ENCODE data around the gene BMP10. TPM values are rescaled to one million over a fixed set of nuclear protein-coding genes. Genes with fewer than 3 reads are reported as not detected.

The BMP10 gene
- total RNA-seq, 2 donors from 2014 or later = not detected

DNA sequence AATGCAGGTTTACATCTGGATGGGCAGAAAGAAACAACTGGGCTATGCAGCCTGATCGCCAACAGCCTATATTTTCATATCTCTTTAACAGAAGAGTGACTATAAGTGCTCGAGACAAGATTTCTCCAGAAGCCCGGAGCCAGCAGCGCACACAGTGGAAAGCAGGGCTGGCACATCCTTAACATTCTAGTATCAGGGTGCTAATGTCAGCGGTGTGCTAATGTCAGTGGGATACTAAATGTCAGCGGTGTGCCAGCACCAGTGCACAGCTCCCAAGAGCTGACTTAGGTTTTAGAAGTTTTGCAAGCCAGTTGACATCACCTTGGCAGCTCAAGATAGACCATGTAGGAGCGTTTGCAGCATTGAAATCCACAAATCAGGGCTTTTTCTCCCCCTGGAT lies 8.3 kb downstream of the BMP10 start:
- no peak for ATAC-seq (ENCODE audit: insufficient number of reproducible peaks, low FRiP score, low read depth)
- no peaks in the 10 kb centered on the region for H3K9me3 ChIP-seq
- no peak for TF ChIP-seq CTCF (IDR thresholded peaks at IDR 0.05)

DNA sequence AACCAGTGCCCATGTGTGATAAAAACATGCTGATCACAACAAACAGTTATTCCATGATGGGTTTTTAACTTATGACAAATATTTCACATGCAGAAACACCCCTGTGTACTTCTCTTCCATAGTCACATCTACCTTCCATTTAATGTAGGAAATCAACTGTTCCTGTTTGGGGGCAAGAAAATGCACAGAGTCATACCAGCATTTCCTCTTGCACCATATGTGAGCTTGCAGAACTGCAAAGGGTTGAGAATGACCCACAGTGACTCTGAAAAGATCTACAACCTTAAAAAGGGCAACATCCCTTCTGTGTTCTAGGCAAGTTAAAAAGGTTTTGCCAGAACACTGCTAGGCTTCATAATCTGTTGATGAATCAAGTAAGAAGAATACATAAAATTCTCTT lies 9.9 kb downstream of the BMP10 start:
- H3K4me1 ChIP-seq (ENCODE audit: control insufficient read depth in 1 of 2, low read depth in 2 of 2) = no peaks in the 10 kb centered on the region
- ATAC-seq (ENCODE audit: insufficient number of reproducible peaks, low FRiP score, low read depth) (no peak), DNase-seq (ENCODE audit: low spot score) (no peak)
- H3K27ac ChIP-seq = no peak overlapping the region
- H3K27me3 ChIP-seq (replicated peaks; ENCODE audit: insufficient read depth) = no peaks in the 10 kb centered on the region
- H3K4me3 ChIP-seq = no peak overlapping the region
- no peaks in the 10 kb centered on the region for H3K36me3 ChIP-seq
- no peak for TF ChIP-seq CTCF (IDR thresholded peaks at IDR 0.05)
- H3K9me3 ChIP-seq = no peaks in the 10 kb centered on the region

More for the DNA sequence above, 8.3 kb downstream of the BMP10 start:
- H3K4me3 ChIP-seq = no peak overlapping the region
- no peak for DNase-seq (ENCODE audit: low spot score)
- no peaks in the 10 kb centered on the region for H3K36me3 ChIP-seq
- no peak overlapping the region for H3K27ac ChIP-seq
- H3K4me1 ChIP-seq (ENCODE audit: control insufficient read depth in 1 of 2, low read depth in 2 of 2) = no peaks in the 10 kb centered on the region
- no peaks in the 10 kb centered on the region for H3K27me3 ChIP-seq (replicated peaks; ENCODE audit: insufficient read depth)

- Histone ChIP-seq H3K27ac (no peak overlapping the region), H3K27me3 (replicated peaks; ENCODE audit: insufficient read depth) (no peaks in the 10 kb centered on the region), H3K36me3 (no peaks in the 10 kb centered on the region), H3K4me1 (ENCODE audit: control insufficient read depth in 1 of 2, low read depth in 2 of 2) (no peaks in the 10 kb centered on the region), H3K4me3 (no peak overlapping the region), H3K9me3 (no peaks in the 10 kb centered on the region)
- DNase-seq (ENCODE audit: low spot score) (no peak), ATAC-seq (ENCODE audit: insufficient number of reproducible peaks, low FRiP score, low read depth) (no peak)
- TF ChIP-seq CTCF (IDR thresholded peaks at IDR 0.05) = no peak
Measured at GRCh38 chr2:68860111-68860510, 11.1 kb downstream of the BMP10 start.

DNA sequence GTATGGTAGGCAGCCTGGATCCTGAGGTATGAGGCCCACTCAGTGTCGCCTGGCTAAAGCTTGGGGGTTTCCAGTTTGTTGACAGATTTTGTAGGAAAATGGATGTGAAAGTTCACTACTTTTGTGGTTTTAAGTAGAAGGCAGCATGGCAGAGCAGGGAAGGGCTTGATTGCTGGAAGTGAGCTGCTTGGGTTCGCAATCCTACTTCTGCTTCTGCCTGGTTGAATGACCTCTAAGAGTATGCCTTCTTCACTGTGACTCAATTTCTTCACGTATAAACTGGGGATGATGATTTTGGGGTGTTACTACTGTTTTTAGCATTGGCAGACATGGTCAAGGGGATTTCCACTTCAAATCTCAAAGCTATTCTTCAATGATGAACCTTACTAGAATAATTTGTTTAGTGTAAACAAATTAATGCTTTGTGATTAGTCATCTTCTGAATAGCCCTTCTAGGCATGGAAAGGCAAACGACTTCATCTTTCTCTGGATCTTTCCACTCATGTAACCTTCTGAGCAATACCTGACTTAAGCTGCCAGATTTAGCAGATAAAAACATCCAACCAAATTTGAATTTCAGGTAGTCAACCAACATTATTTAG lies 13.2 kb downstream of the BMP10 start:
- no peak overlapping the region for H3K4me3 ChIP-seq
- H3K27me3 ChIP-seq (replicated peaks; ENCODE audit: insufficient read depth) = no peaks in the 10 kb centered on the region
- H3K4me1 ChIP-seq (ENCODE audit: control insufficient read depth in 1 of 2, low read depth in 2 of 2) = no peaks in the 10 kb centered on the region
- H3K27ac ChIP-seq = no peak overlapping the region
- H3K9me3 ChIP-seq = no peaks in the 10 kb centered on the region
- H3K36me3 ChIP-seq = no peaks in the 10 kb centered on the region
- DNase-seq (ENCODE audit: low spot score) (no peak), ATAC-seq (ENCODE audit: insufficient number of reproducible peaks, low FRiP score, low read depth) (no peak)
- TF ChIP-seq CTCF (IDR thresholded peaks at IDR 0.05) = no peak

GRCh38 chr2:68857202-68857845 lies 13.9 kb downstream of the BMP10 start:
- Histone ChIP-seq H3K27me3 (replicated peaks; ENCODE audit: insufficient read depth) (no peaks in the 10 kb centered on the region), H3K4me3 (no peak overlapping the region), H3K36me3 (no peaks in the 10 kb centered on the region), H3K27ac (no peak overlapping the region), H3K4me1 (ENCODE audit: control insufficient read depth in 1 of 2, low read depth in 2 of 2) (no peaks in the 10 kb centered on the region), H3K9me3 (no peaks in the 10 kb centered on the region)
- ATAC-seq (ENCODE audit: insufficient number of reproducible peaks, low FRiP score, low read depth) (no peak), DNase-seq (ENCODE audit: low spot score) (no peak)
- TF ChIP-seq CTCF (IDR thresholded peaks at IDR 0.05) = no peak
